CD4-positive, alpha-beta T cell treated with Interleukin-6 at 100 ng/mL for 8 hours (primary cell): ENCODE measurements around the gene DNAH7.

ENCODE experiments used
- DNase-seq: peaks from one replicate; pipeline ENCODE4 v3.0.0-alpha.2; 2020; ENCODE audit warnings: mixed read lengths, low spot score

Gene DNAH7

DNA sequence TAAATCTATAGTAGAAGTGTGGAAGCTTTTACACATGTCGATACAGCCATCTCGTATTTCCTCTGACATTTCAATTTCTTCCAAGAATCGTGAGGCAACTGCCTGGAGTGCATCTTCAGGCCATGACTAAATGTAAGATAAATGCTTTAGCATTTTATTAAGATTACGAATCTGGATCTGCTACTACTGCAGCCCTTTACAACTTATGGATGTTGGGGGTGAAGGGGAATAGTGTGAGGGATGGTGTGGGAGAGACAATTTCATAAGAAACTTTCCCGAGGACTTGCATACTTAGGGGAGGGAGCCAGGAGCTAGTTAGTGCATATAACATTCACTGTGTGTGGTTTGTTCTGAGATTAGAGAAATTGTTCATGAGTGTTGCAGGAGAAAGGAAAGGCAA is 206.8 kb downstream of the DNAH7 start:
- DNase-seq: no peak

DNA sequence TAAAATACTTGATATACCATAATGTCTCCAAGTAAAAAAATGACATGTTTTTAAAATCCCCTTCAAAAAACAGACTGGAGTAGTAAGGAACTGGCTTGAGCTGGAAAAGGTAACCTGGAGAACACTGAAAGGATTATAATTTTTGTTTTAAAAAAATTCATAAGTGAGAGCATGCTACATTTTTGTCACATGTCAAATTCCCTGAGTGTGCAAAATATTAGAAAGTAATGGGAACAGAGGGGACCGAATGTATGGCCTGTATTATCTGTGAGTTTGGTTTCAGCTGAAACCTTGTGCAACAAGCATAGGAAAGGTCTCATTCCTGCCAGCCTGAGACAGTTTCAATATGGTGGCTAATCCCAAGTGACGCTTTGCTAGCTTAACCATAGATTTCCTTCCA is 209.1 kb downstream of the DNAH7 start:
- no peak for DNase-seq

DNA sequence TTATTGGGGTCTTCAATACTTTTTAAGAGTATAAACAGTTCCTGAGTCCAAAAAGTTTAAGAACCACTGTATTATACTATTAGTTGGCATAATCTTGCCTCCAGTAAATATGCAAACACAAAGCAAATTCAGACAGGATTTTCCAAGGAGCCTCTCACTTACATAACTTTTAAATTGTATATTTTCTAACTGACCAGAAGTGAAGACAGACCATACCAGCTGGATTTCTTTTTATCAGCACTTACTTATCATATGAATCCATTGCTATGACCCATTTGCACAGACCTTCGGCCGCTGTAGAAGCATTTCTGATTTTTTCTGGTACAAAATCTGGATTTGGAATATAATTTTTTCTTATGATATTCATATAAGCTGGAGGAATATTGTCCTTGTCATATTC is 211.5 kb downstream of the DNAH7 start:
- DNase-seq: no peak

DNA sequence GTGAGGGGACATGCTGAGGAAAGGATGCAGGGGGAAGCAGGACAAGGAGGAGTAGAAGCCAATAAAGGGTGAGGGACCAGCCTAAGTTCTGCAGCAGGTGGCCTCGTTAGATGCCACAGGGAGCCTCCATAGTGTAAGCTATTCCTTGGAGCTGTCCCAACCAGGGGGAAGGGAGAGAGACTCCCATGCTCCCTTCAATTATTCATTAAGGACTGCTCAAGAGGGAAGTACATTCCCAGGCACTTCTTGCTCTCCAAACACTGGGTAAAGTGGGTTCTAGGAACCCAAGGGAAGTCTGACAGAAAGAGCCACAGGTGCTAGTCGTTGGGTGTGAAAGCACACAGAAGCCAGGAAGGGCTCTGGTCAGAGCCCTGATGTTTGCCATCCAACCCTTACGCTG is 217.9 kb downstream of the DNAH7 start:
- no peak for DNase-seq

DNA sequence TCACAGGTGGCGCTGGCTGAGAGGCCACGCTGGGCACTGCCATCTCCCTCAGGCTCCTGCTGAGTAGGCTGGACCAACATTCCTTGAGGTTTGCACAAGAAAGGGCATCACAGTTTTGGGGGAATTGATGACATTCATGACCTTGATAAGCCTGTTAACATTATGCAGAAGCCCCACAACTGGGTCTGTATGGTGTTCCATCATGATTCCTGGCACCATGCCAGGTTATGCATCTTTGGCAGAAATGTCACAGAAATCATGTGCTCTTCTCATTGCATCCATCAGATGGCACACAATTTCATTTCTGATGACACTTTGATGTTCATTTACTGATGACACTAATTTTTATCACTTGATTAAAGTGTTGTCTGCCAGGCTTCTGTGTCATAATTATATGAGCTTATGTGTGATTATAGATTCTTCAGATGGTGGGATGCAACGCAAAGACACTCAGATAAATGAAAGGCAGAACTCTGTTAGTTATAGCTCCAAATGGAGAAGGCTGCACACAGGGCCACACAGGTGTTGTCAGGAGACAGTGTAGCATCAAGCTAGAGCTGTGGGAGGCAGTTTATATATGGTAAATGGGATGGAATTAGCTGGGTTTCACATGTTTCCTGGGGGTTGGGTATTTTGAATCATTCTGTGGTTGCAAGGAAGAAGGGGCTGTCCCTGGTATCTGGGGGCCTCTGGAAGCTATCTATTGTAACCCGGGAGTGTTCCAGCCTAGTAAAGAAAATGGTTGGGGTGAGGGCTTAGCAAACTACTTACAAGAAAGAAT is 220.3 kb downstream of the DNAH7 start:
- no peak for DNase-seq

DNA sequence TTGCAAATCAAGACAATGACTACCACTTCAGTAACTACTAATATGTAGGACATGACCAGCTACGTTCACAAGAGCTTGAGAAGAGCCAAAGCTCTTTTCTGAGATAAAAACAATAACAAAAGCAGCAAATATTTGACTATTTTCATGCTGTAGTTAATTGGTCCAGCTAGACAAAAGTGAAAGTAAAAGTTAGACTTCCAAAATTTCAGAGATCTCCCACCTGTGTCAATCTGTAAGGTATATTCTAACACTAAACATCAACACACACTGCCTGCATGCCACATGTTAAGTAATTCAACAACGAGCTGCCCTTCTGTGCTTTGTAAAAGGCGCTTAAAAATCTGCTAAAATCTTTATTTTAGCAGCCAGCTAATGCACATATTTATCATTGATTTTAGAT is 225.7 kb downstream of the DNAH7 start:
- DNase-seq: no peak

DNA sequence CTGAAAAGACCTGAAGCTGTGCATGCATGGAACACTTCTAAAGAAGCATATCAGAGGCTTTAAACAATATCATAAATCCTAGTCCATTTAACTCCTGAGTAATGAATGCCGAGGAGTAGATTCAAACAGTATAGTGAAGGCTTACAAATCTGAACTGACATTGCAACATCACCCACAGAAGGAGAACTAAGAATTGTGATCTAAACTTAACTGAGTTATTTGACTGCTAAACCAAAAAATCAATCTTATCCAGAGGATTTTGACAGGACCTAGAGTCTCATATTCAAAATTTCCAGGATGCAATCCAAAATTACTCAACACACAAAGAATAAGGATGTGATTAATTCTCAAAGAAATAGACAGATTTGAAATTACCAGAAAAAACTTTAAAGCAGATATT is 230.6 kb downstream of the DNAH7 start:
- DNase-seq: no peak

DNA sequence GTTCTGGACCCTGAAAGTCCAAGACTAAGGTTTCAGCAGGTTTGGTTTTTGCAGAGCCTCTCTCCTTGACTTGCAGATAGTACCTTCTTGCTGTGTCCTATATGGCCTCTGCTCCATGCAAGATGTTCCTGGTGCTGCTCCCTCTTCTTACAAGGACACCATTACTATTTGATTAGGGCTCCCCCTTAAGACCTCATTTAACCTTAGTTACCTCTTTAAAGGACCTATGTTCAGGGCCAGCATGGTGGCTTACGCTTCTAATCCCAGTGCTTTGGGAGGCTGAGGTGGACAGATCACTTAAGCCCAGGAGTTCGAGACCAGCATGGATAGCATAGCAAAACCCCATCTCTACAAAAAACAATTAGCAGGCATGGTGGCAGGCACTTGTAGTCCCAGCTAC is 232.6 kb downstream of the DNAH7 start:
- no peak for DNase-seq

DNA sequence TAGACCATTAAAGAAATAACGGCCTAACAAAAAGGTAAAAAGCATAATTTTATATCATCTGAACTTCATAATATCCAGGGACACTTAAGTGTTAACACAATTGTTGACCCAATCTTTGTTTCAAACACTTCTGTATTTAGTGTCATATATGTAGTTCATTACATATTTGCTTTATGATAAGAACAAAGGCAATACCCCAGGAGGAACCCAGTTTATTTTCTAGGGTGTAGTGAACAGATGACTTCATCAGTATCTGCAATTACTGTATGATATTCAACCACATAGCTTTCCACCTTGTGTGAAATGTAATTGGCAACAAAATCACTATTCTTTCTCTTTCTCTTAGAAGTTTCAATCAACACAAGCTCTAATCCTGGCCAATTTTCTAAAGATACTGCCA is 233.8 kb downstream of the DNAH7 start:
- no peak for DNase-seq

DNA sequence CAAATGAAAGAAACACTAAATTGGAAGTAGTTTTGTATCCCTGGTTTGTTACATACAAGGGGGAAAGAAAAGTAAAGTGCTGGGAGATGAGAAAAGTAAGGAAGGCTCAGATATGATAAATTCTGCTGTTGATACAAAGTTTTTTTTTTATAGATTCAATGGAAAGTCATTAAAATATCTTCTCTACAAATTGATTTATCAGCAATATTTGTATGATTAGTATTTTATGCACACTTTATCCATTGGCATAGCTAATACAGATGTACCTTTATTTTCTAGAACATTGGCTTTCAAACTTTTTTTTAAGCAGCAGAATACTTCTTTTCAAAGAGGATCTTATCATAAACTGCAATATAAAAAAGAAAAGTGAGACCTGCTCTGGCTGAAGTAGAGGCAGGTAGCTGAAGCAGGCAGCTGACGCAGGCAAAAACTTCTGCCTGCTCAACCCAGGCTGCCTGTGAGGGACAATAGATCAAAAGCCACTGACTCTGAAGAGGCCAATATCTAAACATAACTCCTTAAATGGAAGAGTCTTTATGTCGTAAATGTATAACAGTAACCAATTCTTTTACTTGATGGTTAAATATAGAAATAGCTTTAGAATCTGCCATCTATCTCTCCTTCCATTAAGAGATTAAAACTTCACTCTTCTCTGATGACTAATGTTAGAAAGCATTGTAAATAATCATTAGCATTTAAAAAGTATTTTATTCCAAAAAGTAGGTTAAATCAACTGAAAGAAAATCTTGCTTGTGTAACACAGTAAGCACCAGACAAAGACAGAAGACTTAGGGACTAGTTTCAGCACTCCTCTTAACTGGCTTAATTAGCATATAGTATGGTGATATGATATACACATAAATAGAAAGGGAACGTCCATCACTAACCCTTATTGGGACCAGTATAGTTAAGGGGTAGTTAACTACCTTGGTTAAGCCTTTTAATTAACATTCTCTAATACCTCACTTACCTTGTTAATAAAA is 237.4 kb downstream of the DNAH7 start:
- DNase-seq: no peak

DNA sequence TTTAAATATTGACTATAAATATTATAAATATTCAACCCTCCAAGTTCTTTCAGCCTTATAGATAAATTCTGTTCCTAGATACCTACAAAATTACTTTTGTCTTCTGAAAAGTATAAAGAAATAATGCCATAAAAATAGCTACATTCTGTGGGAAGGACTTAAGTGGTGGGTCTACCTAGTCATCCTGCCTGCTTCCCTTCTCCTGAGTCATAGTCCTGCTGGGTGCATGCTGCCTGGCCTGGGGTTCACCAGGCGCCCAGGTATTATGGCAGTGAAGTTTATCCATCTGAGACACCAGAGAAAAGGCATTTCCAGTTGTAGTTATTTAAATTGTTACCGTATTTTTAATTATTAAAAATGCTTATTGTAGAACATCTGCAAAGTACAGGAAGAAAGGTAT is 244.2 kb downstream of the DNAH7 start:
- DNase-seq: no peak

DNA sequence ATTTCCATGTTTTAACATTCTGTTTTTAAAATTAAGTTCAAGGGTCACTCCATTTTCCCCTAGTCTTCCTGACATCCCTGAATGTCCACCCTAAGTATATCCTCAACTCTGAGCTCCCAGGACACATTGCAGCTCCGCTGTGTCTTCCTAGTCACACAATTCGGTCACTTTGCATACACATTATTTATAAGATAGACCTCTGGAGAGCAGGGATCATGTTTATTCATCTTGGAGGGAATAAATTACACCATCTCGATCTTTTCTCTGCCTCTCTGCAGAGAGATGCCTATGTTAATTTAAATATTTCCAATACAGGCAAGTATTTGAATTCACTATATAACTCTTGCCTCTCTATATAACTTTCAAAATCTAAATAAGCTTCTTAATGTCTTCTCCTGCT is 245.4 kb downstream of the DNAH7 start:
- DNase-seq: no peak

DNA sequence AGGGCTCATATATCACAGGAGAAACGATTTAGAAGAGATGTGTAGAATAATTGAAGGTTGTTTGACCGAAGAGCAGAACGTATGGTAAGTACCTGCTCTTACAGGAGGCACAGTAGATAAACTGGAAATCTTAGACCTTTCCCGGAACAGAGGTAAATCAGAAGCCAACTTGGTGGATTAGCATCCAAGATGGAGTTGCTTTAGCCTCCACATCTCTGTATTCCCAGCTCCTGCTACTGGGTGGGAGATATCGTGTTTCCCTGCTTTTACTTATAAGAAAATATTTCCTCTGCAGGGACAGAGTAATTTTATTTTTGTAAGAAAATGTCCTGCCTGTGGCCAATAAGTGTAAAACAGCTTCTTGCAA is 247.1 kb downstream of the DNAH7 start:
- DNase-seq: no peak

DNA sequence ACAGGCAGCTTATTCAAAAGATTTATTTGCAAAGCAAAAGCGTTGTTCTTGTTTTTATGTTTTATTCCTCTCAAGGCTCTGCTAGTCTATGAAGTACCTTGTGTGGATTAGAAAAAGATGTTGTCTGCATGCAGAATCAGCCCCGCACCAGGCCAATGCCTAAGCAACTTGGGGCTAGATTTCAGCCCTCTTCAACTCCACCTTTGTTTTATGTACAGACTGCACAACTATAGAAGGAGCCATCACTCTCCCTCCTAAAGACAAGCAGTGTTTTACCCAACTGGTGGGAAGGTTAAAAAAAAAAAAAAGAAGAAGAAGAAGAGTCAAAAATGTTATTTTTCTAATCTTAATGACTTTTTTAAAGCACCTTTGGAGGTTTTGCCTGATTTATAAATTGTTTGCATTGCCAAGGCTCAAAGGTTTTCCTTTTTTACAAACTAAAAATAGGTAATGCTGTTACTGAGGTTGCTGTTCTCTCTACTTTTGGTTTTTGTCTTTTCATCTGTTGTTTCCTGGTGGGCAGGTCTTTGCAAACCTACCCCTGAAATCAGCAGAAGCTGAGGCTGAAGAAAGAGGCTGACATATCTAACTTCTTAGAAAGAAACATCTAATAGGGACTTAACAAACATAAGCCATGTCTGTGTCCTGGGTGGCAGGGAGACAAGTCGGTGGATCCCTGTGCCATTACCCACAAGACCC is 247.6 kb downstream of the DNAH7 start:
- DNase-seq: no peak

DNA sequence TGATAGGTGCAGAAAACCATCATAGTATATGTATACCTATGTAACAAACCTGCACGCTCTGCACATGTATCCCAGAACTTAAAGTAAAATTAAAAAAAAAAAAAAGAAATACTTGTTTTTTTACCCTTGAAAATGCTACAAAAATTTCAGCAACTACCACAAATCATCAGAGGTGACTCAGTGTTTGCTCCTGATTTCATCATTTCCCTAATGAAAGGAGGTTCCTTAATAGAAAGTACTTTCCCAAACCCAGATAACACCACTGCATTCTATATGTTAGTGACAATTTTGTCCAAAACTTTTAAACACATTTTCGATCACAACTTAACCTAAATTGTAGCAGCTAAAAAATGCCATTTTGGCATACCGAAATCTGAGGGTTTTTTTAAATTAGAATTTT is 248.3 kb downstream of the DNAH7 start:
- no peak for DNase-seq

DNA sequence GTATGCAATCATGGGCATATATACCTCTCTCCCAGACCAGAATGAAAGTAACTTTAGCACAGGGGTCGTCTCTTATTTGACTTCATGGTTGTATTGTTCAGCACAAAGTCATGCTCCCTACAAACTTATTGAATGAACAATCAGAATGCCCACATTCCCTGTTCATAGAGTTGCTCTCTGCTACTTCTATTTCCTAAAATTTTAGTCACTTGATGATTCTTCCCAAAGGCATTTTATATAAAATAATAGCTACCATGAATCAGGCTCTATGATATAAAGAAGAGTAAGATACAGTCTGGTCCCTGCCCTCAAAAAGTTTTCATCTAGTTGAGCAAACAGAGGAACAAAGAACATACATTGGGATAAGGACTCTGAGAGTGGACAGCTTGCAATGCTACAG is 249.4 kb downstream of the DNAH7 start:
- DNase-seq: no peak

DNA sequence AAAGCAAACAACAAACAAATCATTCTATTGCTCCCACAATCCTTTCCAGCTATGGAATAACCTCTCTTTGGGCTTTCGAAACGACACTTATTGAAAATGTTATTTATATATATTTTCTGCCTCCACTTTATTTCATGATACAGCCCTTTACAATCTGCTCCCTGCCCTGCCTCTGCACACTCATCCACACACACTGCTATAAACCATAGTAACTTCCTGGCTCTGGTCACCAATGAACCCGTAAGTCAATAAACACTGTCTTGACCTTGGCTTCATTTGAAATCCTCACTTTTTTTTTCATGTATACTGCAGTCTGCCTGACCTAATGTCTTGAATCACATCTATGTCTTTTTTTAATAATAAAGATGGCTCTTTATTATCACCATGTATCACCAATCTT is 250.1 kb downstream of the DNAH7 start:
- no peak for DNase-seq

DNA sequence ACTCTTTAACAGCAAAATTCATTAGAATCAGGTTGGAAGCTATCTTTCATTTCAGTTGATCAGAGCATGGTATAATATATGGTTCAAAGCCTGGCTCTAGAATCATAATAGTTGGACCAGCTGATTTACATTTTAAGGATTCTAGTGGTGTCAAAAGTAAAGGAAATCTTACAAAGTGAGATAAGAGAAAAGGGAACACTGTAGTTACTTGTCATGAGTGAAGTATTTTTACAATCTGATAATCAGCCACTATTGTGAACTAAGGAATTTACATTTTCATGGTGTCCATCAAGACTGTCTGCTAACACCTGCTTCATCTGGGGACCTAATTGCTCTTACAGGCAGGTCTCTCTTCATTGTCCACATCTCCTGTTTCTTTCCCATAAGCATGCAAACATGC is 250.5 kb downstream of the DNAH7 start:
- no peak for DNase-seq

DNA sequence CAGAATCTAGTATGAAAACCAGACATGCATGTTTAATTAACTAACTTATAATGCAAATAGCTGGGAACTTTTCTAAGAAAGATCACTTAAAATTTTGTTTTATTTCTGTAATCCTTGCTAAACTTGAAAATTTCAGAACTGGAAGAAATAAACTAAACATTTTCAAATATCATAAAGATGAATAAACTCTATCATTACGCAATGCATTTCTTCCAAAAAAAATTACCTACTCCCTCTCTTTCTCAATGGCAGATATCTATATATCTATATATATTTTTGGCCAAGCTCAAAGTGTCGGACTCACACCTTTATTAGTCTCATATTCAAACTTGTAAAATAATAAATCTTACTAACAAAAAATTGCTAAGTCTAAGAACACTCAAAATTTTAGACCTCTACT is 253.6 kb downstream of the DNAH7 start:
- no peak for DNase-seq

DNA sequence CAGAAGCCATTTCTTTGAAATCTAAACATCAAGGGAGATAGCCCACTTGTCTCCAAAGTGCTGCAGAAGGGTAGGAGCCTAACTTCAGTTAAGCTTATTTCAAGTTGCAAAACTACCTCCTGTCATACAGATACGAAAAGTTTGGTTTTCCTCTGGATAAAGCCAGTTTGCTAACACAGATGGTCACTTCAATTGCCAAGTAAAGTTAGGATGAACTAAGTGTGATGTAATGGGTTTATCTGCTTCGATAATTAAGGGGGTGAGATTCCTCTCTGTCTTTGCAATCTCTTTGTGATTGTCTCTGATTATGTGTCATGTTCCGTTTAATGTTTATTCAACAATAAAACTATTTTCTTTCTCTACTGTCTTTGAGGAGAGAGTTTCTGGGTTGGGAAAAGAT is 255.2 kb downstream of the DNAH7 start:
- no peak for DNase-seq

DNA sequence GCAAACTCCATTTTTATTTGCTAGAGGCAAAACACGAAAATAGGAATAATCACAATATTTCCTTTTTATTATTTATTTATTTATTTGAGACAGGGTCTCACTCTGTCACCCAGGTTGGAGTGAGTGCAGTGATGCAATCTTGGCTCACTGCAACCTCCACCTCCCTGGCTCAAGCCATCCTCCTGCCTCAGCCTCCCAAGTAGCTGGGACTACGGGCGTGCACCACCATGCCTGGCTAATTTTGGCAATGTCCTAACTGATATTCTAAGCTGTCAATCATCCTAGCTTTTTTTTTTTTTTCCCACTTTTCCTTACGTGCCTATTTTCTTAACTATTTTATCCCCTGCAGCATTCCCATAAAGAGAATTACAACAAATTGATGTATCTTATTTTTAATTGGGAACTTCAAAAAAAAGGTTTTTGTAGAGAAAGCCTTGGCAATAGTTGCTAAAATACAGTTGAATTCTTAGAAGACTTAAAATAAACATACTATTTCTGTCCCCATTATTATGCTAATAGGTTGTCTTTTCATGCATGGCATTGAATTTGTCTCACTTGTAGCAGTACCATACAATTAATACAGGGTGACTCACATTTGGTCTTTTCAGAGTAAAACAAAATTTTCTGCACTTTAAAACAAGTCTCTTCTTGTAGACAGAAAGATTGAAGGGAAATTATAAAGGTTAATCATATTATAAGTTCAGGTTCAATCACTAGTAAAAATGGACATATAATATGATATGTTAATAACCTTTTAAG is 258.1 kb downstream of the DNAH7 start:
- DNase-seq: no peak

DNA sequence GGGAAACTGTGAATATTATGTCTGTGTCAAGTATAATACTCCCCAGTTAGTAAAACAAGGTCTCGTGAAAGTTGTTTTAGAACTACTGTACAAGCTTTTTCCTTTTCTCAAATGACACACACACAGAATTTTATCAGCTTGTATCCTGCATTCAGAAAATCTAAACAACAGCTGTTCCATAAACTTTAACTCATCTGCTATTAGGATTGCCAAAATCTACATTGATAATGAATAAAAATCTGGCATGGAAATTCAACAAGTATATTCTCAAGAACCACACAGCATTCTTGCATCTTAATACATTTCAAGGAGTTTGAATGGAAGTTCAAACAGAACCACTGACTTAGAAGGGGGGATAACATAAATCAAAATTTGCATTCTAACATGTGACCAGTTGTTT is 260.4 kb downstream of the DNAH7 start:
- no peak for DNase-seq
